Esophagus (tissue), 2 donors: ENCODE data around the gene EYS. TPM values are rescaled to one million over a fixed set of nuclear protein-coding genes. Genes with fewer than 3 reads are reported as not detected.

ENCODE experiments used
- H3K27ac ChIP-seq, 2 donors: one replicate each; pipeline ENCODE4 v1.5.1; 2013; ENCODE audit warnings: low read depth in 2 of 2, mild to moderate bottlenecking in 2 of 2, inconsistent platforms in 1 of 2, low read length in 1 of 2, moderate library complexity in 1 of 2
- H3K27me3 ChIP-seq, 2 donors: one replicate each; pipeline ENCODE4 v1.6.1; 2013; ENCODE audit warnings: low read length in 2 of 2, control low read depth in 1 of 2, mild to moderate bottlenecking in 1 of 2; ENCODE audit not compliant: insufficient read depth in 2 of 2, control insufficient read depth in 1 of 2
- H3K36me3 ChIP-seq, 2 donors: one replicate each; pipeline ENCODE4 v1.6.1; 2013; ENCODE audit warnings: low read length in 1 of 2; ENCODE audit not compliant: control insufficient read depth in 2 of 2, insufficient read depth in 2 of 2
- H3K4me1 ChIP-seq, 2 donors: one replicate each; pipeline ENCODE4 v1.6.1; 2013; ENCODE audit warnings: low read length in 1 of 2; ENCODE audit not compliant: control insufficient read depth in 2 of 2, insufficient read depth in 2 of 2
- H3K4me3 ChIP-seq, 2 donors: one replicate each; pipeline ENCODE4 v1.5.1; 2013; ENCODE audit warnings: low read length in 2 of 2, mild to moderate bottlenecking in 2 of 2, low read depth in 1 of 2, moderate library complexity in 1 of 2
- H3K9me3 ChIP-seq, 2 donors: one replicate each; pipeline ENCODE4 v1.6.1; 2013; ENCODE audit warnings: mild to moderate bottlenecking in 2 of 2, low read depth in 1 of 2, low read length in 1 of 2, moderate library complexity in 1 of 2; ENCODE audit not compliant: control insufficient read depth in 2 of 2, insufficient read depth in 1 of 2
- WGBS, 2 donors: extraction: QIAGEN DNeasy Blood & Tissue Kit; methylation state at CpG; one replicate each; pipeline ENCODE4 v1.1.7; 2013; 5-methylcytosine and 5-hydroxymethylcytosine counted together
- polyA plus RNA-seq, 2 donors: library from polyadenylated mRNA; stranded (reverse); fragments of 200-250 nt; gene quantifications; one replicate each; pipeline ENCODE4 v1.2.3, GENCODE V29; 2013
- donor health status: healthy with polysubstance abuse.
- donor health status: Bipolar disorder and iron deficiency.

The EYS gene
- polyA plus RNA-seq, 2 donors: not detected

DNA sequence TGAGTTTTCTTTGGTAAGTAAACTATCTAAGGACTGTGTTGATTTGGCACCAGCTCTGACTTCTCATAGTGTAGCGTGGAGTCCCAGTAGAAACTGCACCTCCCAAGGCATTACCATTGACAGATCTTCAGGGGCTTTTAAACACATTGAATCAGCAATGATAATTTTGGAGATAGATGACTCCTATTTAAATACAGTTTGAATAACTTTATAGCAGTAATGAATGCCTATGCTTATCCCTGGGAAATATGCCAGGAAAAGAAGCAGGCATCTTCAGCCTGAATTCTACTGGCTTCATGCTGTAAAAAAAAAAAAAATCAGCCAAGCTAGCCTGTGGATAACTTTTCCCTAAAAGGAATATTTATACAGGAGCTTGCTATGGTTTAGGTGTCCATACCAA lies 895.9 kb downstream of the EYS start:
- Histone ChIP-seq H3K27ac (no peak overlapping the region), H3K4me3 (no peak overlapping the region), H3K9me3 (no peaks in the 10 kb centered on the region), H3K4me1 (no peaks in the 10 kb centered on the region), H3K36me3 (no peaks in the 10 kb centered on the region), H3K27me3 (no peaks in the 10 kb centered on the region)
- 56 to 63% methylated on average over 1 of the region's 1 CpG for WGBS, 2 donors

DNA sequence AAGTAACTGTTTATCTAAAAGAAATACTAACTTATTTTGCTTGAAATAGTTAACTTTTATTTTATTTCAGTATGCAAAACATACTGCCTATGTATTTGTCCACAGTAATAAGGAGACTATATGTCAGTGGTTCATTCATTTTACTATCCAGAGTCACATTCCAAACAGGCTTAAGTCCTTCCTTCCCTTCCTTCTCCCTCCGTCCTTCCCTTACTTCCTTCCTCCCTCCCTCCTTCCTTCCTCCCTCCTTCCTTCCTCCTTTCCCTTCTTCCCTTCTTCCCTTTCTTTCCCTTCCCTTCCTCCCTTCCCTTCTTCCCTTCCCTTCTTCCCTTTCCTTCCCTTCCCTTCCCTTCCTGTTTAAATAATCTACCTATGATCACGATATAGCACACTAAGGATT lies 899.2 kb downstream of the EYS start:
- no peak overlapping the region for H3K27ac ChIP-seq
- peaks cover 0 to 2% of the 10 kb centered on the region in 2 donors for H3K36me3 ChIP-seq
- WGBS, 2 donors: 64% methylated on average over 2 of the region's 2 CpGs
- H3K4me3 ChIP-seq: no peak overlapping the region
- no peaks in the 10 kb centered on the region for H3K27me3 ChIP-seq
- no peaks in the 10 kb centered on the region for H3K4me1 ChIP-seq
- peaks cover 0 to 3% of the 10 kb centered on the region in 2 donors for H3K9me3 ChIP-seq

DNA sequence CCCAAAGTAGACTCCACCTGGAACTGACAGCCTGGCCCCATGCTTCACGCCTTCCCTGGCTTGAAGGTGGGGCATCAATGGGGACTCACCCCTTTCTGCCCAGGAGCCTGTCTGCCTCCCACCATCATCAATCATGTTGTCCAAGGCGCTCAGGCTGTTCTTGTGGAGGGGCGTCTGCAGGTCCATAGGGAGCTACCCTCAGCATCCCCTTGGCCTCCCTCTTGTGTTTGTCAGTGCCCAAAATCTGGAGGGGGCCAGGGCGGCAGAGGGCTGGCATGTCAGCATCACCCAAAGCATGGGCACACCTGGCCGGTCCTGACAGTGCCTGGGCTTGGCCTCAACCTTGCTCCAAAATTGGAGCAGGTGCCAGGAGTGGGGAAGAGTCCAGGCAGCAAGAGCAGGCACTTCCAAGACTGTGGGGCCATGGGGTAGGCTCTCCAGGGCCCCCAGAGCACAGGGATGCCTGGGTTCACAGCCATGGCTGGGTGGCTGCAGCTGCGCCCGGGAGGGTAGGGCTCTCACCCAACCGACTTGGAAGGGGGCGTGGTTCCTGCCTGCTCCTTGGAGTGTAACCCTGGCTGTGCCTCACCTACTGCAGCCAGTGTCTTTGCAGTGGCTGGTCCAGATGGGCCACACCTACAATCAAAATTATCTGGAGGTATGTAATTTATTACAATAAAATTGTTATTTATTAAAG lies 903.4 kb downstream of the EYS start:
- Histone ChIP-seq H3K4me1 (no peaks in the 10 kb centered on the region), H3K36me3 (peaks cover 0 to 2% of the 10 kb centered on the region in 2 donors), H3K4me3 (no peak overlapping the region), H3K9me3 (peaks cover 0 to 4% of the 10 kb centered on the region in 2 donors), H3K27me3 (no peaks in the 10 kb centered on the region), H3K27ac (no peak overlapping the region)
- WGBS, 2 donors: 87 to 90% methylated on average over 9 of the region's 9 CpGs

DNA sequence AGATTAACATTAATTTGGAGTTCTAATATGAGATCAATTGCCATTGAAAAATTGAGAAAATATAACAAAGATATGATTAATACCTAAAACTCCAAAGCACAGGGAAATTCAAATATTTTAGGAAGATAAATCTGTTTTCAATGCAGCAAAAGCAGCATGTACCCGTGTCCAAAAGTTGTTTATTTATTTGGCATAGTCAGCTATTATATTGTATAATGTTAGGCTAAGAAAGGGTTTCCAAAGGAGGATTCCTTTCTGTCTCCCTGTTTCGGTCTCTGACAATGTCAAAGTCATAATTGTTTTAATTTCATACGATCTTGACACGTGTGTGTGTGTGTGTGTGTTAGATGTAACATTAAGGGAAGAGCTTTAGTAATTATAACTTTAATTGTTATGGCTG lies 914.5 kb downstream of the EYS start:
- H3K36me3 ChIP-seq: no peaks in the 10 kb centered on the region
- H3K9me3 ChIP-seq: no peaks in the 10 kb centered on the region
- no peak overlapping the region for H3K27ac ChIP-seq
- no peak overlapping the region for H3K4me3 ChIP-seq
- no peaks in the 10 kb centered on the region for H3K27me3 ChIP-seq
- WGBS, 2 donors: 53 to 66% methylated on average over 4 of the region's 4 CpGs
- no peaks in the 10 kb centered on the region for H3K4me1 ChIP-seq

DNA sequence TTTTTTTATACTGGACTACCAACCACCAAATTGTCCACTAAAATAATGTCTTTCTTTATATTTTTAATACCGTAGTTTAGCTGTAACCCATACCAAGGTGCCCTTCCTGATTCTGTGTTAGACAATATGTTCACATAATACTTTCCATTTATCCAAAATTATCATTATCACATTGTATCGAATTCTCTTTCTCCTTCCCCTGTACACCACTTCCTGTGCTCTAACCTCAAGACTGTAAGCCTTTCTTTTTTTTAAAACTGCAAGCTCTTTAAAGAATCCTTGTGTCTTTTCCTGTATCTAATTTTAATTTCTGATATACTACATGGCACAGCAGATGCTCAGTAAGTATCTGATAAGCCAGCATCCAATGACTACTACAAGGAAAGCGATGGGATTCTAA lies 917.5 kb downstream of the EYS start:
- Histone ChIP-seq H3K36me3 (no peaks in the 10 kb centered on the region), H3K27me3 (no peaks in the 10 kb centered on the region), H3K4me3 (no peak overlapping the region), H3K27ac (no peak overlapping the region), H3K4me1 (no peaks in the 10 kb centered on the region), H3K9me3 (no peaks in the 10 kb centered on the region)
- WGBS, 2 donors: 73 to 79% methylated on average over 3 of the region's 3 CpGs

DNA sequence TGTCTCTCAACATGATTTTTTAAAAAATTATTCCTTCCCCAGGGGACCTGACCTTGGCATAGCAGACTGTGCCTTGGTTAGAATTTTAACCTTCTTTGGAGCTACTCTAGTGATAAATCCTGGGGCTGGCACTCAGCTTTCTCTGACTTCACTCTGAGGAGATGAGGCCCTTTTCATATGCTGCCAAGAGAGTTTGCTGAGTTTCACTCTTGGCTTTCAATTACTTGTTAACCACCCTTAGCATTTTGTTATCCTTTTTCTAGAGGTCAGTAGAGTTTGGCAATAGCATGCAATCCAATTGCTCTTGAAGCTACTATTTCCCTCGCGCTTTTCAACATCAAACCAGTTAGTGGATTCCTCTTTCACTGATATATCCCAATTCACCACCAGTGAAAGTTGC lies 920.3 kb downstream of the EYS start:
- H3K27me3 ChIP-seq: no peaks in the 10 kb centered on the region

DNA sequence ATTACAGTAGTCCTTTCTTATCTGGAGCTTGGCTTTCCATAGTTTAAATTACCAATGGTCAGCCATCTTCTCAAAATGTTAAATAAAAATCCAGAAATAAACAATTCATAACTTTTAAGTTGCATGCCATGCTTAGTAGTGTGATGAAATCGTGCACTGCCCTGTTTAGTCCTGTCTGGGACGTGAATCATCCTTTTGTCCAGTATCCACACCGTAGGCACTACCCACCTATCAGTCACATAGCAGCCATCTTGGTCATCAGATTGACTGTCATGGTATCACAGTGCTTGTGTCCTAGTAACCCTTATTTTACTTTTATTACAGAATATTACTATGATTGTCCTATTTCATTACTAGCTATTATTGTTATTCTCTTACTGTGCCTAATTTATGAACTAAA lies 924.1 kb downstream of the EYS start:
- Histone ChIP-seq H3K4me3 (no peak overlapping the region), H3K36me3 (no peaks in the 10 kb centered on the region), H3K27me3 (no peaks in the 10 kb centered on the region), H3K9me3 (no peaks in the 10 kb centered on the region), H3K4me1 (no peaks in the 10 kb centered on the region), H3K27ac (no peak overlapping the region)
- WGBS, 2 donors: 66 to 81% methylated on average over 3 of the region's 3 CpGs

More for the DNA sequence above, 920.3 kb downstream of the EYS start:
- no peaks in the 10 kb centered on the region for H3K36me3 ChIP-seq
- H3K27ac ChIP-seq: no peak overlapping the region
- 40 to 60% methylated on average over 2 of the region's 2 CpGs for WGBS, 2 donors
- H3K4me3 ChIP-seq: no peak overlapping the region
- H3K4me1 ChIP-seq: no peaks in the 10 kb centered on the region
- no peaks in the 10 kb centered on the region for H3K9me3 ChIP-seq

DNA sequence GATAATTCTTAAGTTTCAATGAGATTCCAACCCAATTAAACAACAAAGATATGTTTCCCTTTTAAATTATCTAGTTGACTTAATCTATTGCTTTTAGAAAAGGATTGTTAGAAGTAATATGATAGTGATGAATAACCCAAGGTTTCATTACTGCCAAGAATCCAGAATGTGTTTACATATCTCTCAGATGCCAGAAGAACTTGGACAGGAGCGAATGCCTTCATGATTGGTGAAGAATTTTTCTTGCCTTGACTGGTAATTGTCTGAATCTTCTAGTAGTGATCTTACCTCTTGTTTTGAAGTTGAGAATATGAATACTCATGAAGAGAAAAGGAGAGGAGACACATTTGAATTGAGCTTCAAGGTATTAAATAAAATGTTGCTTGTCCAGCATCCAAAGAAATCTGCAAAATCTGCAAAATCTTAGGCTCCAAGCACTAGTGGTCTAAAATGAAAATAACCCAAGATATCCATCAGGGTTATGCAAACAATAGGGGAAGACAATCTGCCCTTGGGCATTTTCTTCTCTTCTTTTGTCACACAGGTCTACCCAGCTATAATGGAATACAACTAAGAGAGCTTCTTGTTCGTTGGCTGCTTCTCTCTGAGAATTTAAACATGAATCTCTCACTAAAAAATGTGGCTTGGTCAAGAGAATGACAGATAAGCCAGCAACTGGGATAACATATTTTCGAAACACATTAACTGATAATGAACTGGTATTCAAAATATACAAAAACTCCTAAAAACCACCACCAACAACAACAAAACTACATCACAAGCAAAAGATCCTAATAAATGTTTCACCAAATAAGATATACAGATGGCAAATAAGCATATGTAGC lies 928.9 kb downstream of the EYS start:
- H3K9me3 ChIP-seq: no peaks in the 10 kb centered on the region
- 34% methylated on average over 3 of the region's 3 CpGs for WGBS, 2 donors
- no peak overlapping the region for H3K27ac ChIP-seq
- no peak overlapping the region for H3K4me3 ChIP-seq
- H3K27me3 ChIP-seq: no peaks in the 10 kb centered on the region
- no peaks in the 10 kb centered on the region for H3K4me1 ChIP-seq
- no peaks in the 10 kb centered on the region for H3K36me3 ChIP-seq

DNA sequence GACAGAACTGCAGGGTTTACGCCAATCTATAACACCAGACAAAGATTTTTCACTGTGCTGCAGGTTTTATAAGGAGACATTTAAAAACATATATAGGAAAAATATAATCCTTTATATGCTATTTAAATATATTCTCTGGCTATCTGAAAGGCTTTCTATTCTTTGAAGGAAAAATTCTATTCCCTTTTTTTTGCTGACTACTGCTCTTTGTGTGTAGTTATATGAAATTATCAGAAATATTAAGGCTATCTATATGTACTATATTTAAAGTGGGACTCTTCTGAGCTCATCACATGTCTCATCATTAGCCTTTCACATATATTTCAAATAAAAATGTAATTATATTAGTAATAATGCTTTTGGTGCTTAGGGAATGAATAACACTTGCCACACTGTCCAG lies 930.7 kb downstream of the EYS start:
- no peaks in the 10 kb centered on the region for H3K36me3 ChIP-seq
- H3K9me3 ChIP-seq: no peaks in the 10 kb centered on the region
- H3K27me3 ChIP-seq: no peaks in the 10 kb centered on the region
- H3K4me1 ChIP-seq: no peaks in the 10 kb centered on the region
- H3K27ac ChIP-seq: no peak overlapping the region
- H3K4me3 ChIP-seq: no peak overlapping the region
- 58 to 81% methylated on average over 1 of the region's 1 CpG for WGBS, 2 donors

DNA sequence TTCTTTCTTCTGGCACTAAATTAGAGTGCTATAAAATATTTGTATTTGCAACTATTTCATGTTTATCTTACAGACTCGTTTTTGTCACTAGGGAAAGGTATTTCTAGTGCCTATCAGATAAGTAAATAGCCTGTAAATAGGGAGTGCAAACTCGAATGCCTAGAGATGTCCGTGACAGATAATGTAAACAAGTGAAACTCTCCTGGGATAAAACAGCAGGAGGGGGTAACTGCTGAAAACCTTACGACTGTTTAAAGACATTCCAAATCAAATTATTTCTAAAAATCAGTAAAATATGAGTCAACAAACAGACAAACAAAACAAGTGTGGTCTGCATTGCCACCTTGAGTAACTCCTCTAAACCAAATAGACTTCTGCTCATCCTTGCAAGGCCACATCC lies 932.1 kb downstream of the EYS start:
- WGBS, 2 donors: 27 to 47% methylated on average over 4 of the region's 4 CpGs
- no peaks in the 10 kb centered on the region for H3K9me3 ChIP-seq
- H3K27ac ChIP-seq: no peak overlapping the region
- no peaks in the 10 kb centered on the region for H3K27me3 ChIP-seq
- H3K36me3 ChIP-seq: no peaks in the 10 kb centered on the region
- no peak overlapping the region for H3K4me3 ChIP-seq
- H3K4me1 ChIP-seq: no peaks in the 10 kb centered on the region
